Esophagus muscularis mucosa (tissue), 4 donors: ENCODE data around the gene CAND1.

ENCODE experiments used
- CTCF ChIP-seq, 3 experiments: fragments of 200-600 bp in 2 of 3; fragments of 450-650 bp in 1 of 3; sonication (generic) in 2 of 3; IDR thresholded peaks; one replicate each; pipeline ENCODE4 v1.5.1; 2017 to 2019; ENCODE audit warnings: antibody characterized with exemption in 3 of 3, mild to moderate bottlenecking in 2 of 3, moderate library complexity in 1 of 3
- EP300 ChIP-seq: sonication (generic); formaldehyde crosslinking; IDR thresholded peaks from one replicate; pipeline ENCODE4 v1.6.1; 2017; ENCODE audit warnings: antibody characterized with exemption
- POLR2A ChIP-seq: fragments of 450-650 bp; IDR thresholded peaks from one replicate; pipeline ENCODE4 v1.6.1; 2017; ENCODE audit warnings: antibody characterized with exemption, moderate library complexity, mild to moderate bottlenecking, low read depth
- POLR2AphosphoS5 ChIP-seq, 2 donors: sonication (generic); formaldehyde crosslinking; IDR thresholded peaks; one replicate each; pipeline ENCODE4 v1.6.1; 2017; ENCODE audit warnings: antibody characterized with exemption in 2 of 2

DNA sequence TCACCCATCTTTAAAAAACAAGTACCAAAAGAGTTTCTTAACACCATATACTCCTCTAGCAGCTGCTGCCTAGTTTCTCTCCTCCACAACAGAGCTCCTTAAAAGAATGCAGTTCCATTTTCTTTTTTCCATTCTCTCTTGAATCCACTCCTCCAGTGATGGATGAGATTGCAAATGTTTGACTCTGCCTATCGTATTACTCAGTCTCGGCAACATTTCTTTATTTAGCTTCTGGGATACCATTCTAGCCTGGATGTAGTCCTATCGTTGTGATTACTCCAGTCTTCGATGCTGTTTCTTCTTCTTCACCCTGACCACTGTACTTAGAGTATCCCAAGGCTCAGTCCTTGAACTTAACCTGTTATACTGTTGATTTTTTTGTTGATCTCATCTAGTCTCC lies 30.8 kb downstream of the CAND1 start:
- TF ChIP-seq POLR2A (no peak), CTCF (IDR thresholded peaks at IDR 0.05) (no peak), POLR2AphosphoS5 (IDR thresholded peaks at IDR 0.05) (no peak), EP300 (no peak)
